Body of pancreas (tissue), 4 donors: ENCODE data around the gene GRAMD4.

Source experiments
- CTCF ChIP-seq, 7 experiments: fragments of 450-650 bp in 4 of 7; fragments of 200-600 bp in 3 of 7; sonication (generic) in 3 of 7; IDR thresholded peaks; one replicate each; pipeline ENCODE4 v1.5.1; 2016 to 2019; ENCODE audit warnings: antibody characterized with exemption in 7 of 7
- POLR2A ChIP-seq, 3 donors: fragments of 450-650 bp; IDR thresholded peaks; one replicate each; pipeline ENCODE4 v1.6.1; 2016; ENCODE audit warnings: antibody characterized with exemption in 3 of 3, mild to moderate bottlenecking in 2 of 3

GRCh38 chr22:46610356-46610755 is 9.8 kb upstream of the GRAMD4 start:
- no peak for TF ChIP-seq CTCF (IDR thresholded peaks at IDR 0.05)
- TF ChIP-seq POLR2A (IDR thresholded peaks at IDR 0.05), result no peak
